ENCODE results near the gene SSH2.

- TF ChIP-seq CTCF (IDR thresholded peaks at IDR 0.05) (no peak), POLR2AphosphoS5 (IDR thresholded peaks at IDR 0.05) (no peak)
Measured at GRCh38 chr17:29714146-29714545, 215.9 kb downstream of the SSH2 start.
